Suprapubic skin (tissue), 4 donors: ENCODE results near the gene SETD4.

Experiments used
- CTCF ChIP-seq, 2 donors: fragments of 200-600 bp in 1 of 2; fragments of 450-650 bp in 1 of 2; sonication (generic) in 1 of 2; IDR thresholded peaks; one replicate each; pipeline ENCODE4 v1.5.1; 2016 to 2019; ENCODE audit warnings: antibody characterized with exemption in 2 of 2, mild to moderate bottlenecking in 1 of 2, moderate library complexity in 1 of 2
- EP300 ChIP-seq: sonication (generic); formaldehyde crosslinking; IDR thresholded peaks from one replicate; pipeline ENCODE4 v1.6.1; 2017; ENCODE audit warnings: antibody characterized with exemption
- POLR2AphosphoS5 ChIP-seq, 3 donors: sonication (generic); formaldehyde crosslinking; IDR thresholded peaks; one replicate each; pipeline ENCODE4 v1.6.1; 2017; ENCODE audit warnings: antibody characterized with exemption in 3 of 3

DNA sequence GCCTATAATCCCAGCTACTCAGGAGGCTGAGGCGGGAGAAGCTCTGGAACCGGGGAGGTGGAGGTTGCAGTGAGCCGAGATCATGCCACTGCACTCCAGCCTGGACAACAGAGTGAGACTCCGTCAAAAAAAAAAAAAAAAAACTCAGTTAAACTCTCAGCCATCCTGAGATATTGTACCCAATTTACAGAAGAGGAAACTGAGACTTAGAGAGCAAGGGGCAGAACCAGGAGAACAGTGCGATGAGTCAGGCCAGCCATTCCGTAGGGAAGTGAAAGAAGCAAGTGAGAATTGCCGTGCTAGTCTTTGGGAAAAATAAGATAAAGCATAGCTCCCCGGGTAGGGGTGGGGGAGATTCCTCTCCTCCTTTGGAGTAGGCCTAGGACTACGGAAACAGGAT lies 69.7 kb downstream of the SETD4 start:
- no peak for TF ChIP-seq CTCF (IDR thresholded peaks at IDR 0.05)
- TF ChIP-seq POLR2AphosphoS5 (IDR thresholded peaks at IDR 0.05), result no peak
- no peak for TF ChIP-seq EP300
